HL-60 (cell line): ENCODE measurements around the gene GON4L.
"Not testable (repeated sequence)": the region's sequence is repeated elsewhere in the genome, so short reads cannot be mapped to it uniquely, and the experiment has no call there.

Experiments
- POLR2AphosphoS5 ChIP-seq: IDR thresholded peaks from 2 replicates; pipeline ENCODE4 v1.6.1; 2012; ENCODE audit warnings: low read depth
- TF ChIP-seq, protein P1 (sequence below): IDR thresholded peaks from one replicate; pipeline ENCODE4 v1.5.1; 2011; ENCODE audit warnings: low read length, control low read depth, inconsistent platforms; ENCODE audit not compliant: insufficient read depth
- TF ChIP-seq, protein P2 (sequence below): IDR thresholded peaks from 2 replicates; pipeline ENCODE4 v1.6.1; 2012; ENCODE audit warnings: low read depth; ENCODE audit not compliant: insufficient replicate concordance

DNA sequence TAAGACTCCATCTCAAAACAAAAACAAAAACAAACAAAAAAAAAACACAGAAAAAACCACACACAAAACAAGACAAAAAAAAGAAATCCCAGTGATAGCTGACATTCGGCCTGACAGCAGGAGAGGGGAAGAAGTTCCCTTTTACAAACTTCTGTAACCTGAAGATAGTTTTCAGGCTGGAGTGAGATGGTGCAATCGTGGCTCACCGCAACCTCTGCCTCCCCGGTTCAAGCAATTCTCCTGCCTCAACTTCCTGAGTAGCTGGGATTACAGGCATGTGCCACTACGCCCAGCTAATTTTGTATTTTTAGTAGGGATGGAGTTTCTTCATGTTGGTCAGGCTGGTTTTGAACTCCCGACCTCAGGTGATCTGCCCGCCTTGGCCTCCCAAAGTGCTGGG, 93.0 kb downstream of the GON4L start:
- TF ChIP-seq, protein P1, sequence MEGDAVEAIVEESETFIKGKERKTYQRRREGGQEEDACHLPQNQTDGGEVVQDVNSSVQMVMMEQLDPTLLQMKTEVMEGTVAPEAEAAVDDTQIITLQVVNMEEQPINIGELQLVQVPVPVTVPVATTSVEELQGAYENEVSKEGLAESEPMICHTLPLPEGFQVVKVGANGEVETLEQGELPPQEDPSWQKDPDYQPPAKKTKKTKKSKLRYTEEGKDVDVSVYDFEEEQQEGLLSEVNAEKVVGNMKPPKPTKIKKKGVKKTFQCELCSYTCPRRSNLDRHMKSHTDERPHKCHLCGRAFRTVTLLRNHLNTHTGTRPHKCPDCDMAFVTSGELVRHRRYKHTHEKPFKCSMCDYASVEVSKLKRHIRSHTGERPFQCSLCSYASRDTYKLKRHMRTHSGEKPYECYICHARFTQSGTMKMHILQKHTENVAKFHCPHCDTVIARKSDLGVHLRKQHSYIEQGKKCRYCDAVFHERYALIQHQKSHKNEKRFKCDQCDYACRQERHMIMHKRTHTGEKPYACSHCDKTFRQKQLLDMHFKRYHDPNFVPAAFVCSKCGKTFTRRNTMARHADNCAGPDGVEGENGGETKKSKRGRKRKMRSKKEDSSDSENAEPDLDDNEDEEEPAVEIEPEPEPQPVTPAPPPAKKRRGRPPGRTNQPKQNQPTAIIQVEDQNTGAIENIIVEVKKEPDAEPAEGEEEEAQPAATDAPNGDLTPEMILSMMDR, result not testable (repeated sequence)
- TF ChIP-seq POLR2AphosphoS5, result peak; percentile 99
- TF ChIP-seq, protein P2, sequence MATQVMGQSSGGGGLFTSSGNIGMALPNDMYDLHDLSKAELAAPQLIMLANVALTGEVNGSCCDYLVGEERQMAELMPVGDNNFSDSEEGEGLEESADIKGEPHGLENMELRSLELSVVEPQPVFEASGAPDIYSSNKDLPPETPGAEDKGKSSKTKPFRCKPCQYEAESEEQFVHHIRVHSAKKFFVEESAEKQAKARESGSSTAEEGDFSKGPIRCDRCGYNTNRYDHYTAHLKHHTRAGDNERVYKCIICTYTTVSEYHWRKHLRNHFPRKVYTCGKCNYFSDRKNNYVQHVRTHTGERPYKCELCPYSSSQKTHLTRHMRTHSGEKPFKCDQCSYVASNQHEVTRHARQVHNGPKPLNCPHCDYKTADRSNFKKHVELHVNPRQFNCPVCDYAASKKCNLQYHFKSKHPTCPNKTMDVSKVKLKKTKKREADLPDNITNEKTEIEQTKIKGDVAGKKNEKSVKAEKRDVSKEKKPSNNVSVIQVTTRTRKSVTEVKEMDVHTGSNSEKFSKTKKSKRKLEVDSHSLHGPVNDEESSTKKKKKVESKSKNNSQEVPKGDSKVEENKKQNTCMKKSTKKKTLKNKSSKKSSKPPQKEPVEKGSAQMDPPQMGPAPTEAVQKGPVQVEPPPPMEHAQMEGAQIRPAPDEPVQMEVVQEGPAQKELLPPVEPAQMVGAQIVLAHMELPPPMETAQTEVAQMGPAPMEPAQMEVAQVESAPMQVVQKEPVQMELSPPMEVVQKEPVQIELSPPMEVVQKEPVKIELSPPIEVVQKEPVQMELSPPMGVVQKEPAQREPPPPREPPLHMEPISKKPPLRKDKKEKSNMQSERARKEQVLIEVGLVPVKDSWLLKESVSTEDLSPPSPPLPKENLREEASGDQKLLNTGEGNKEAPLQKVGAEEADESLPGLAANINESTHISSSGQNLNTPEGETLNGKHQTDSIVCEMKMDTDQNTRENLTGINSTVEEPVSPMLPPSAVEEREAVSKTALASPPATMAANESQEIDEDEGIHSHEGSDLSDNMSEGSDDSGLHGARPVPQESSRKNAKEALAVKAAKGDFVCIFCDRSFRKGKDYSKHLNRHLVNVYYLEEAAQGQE, result not testable (repeated sequence)
